Activated T-cell treated with anti-CD3 and anti-CD28 coated beads for 24 hours (primary cell): ENCODE measurements around the gene MOGAT3.

Experiments used
- DNase-seq: peaks from one replicate; pipeline ENCODE4 v3.0.0-alpha.2; 2020; ENCODE audit warnings: low read depth

Gene MOGAT3

GRCh38 chr7:101160910-101161309, 39.9 kb downstream of the MOGAT3 start:
- no peak for DNase-seq

GRCh38 chr7:101159696-101160674, 40.9 kb downstream of the MOGAT3 start:
- DNase-seq = no peak

- no peak for DNase-seq
These were observed 43.8 kb downstream of the MOGAT3 start for GRCh38 chr7:101156866-101157589.

GRCh38 chr7:101156277-101156676, 44.6 kb downstream of the MOGAT3 start:
- DNase-seq = no peak

- no peak for DNase-seq
These were observed 45.5 kb downstream of the MOGAT3 start for GRCh38 chr7:101155303-101155702.

GRCh38 chr7:101154693-101155102, 46.1 kb downstream of the MOGAT3 start:
- no peak for DNase-seq

GRCh38 chr7:101153969-101154692, 46.7 kb downstream of the MOGAT3 start, which contains the start of gene AP1S1:
Gene AP1S1 (plus strand): TSS chr7:101154476. CDS start chr7:101154515, 39 bp downstream.
- peak; percentile 91 for DNase-seq

- DNase-seq = no peak
These were observed 48.8 kb downstream of the MOGAT3 start for GRCh38 chr7:101151908-101152651.
